GM18951 (cell line): Measurements from ENCODE around the gene ALOX5AP.
"Not testable (repeated sequence)": the region's sequence is repeated elsewhere in the genome, so short reads cannot be mapped to it uniquely, and the experiment has no call there.

ENCODE experiments used
- POLR2A ChIP-seq: IDR thresholded peaks from 4 replicates; pipeline ENCODE4 v1.6.1; 2011; ENCODE audit warnings: mild to moderate bottlenecking; ENCODE audit not compliant: insufficient read length, insufficient read depth; ENCODE audit errors: extremely low read depth
- in situ Hi-C: fragments of 300-500 bp; cut with MboI; formaldehyde crosslinking; loops from one replicate; pipeline ENCODE4 v1.12.0; 2022; ENCODE audit warnings: low sequenced_read_pairs, mixed read lengths, inconsistent platforms; ENCODE audit not compliant: unreplicated experiment

Gene ALOX5AP

GRCh38 chr13:30736461-30737320, 1.3 kb downstream of the ALOX5AP start:
- in situ Hi-C loops = no loop called here
- no peak for TF ChIP-seq POLR2A

- no peak for TF ChIP-seq POLR2A
- in situ Hi-C loops = no loop called here
Observed at GRCh38 chr13:30737511-30738337, 2.4 kb downstream of the ALOX5AP start.

- in situ Hi-C loops = no loop called here
- TF ChIP-seq POLR2A = no peak
Observed at GRCh38 chr13:30738526-30739236, 3.3 kb downstream of the ALOX5AP start.

GRCh38 chr13:30739237-30739528, 3.8 kb downstream of the ALOX5AP start:
- TF ChIP-seq POLR2A = no peak

GRCh38 chr13:30739761-30740642, 4.7 kb downstream of the ALOX5AP start:
- TF ChIP-seq POLR2A = no peak
- in situ Hi-C loops = no loop called here

More at GRCh38 chr13:30739237-30739528, 3.8 kb downstream of the ALOX5AP start:
- in situ Hi-C loops = no loop called here

- in situ Hi-C loops = no loop called here
- TF ChIP-seq POLR2A = no peak
Observed at GRCh38 chr13:30742901-30743300, 7.6 kb downstream of the ALOX5AP start.

GRCh38 chr13:30743319-30744055, 8.1 kb downstream of the ALOX5AP start:
- in situ Hi-C loops = no loop called here
- no peak for TF ChIP-seq POLR2A

GRCh38 chr13:30744056-30744680, 8.8 kb downstream of the ALOX5AP start:
- TF ChIP-seq POLR2A = no peak
- in situ Hi-C loops = no loop called here

- in situ Hi-C loops = no loop called here
Observed at GRCh38 chr13:30744681-30745077, 9.3 kb downstream of the ALOX5AP start.

GRCh38 chr13:30745906-30746686, 10.8 kb downstream of the ALOX5AP start:
- in situ Hi-C loops = no loop called here
- TF ChIP-seq POLR2A = no peak

More at GRCh38 chr13:30744681-30745077, 9.3 kb downstream of the ALOX5AP start:
- no peak for TF ChIP-seq POLR2A

GRCh38 chr13:30746791-30747190, 11.4 kb downstream of the ALOX5AP start:
- TF ChIP-seq POLR2A = no peak
- in situ Hi-C loops = no loop called here

- in situ Hi-C loops = not testable (repeated sequence)
Observed at GRCh38 chr13:30747845-30748244, 12.5 kb downstream of the ALOX5AP start.
